ENCODE data around the gene WDR88. TPM values are rescaled to one million over a fixed set of nuclear protein-coding genes. Genes with fewer than 3 reads are reported as not detected.

The WDR88 gene
- total and polyA plus RNA-seq, 8 donors: not detected

DNA sequence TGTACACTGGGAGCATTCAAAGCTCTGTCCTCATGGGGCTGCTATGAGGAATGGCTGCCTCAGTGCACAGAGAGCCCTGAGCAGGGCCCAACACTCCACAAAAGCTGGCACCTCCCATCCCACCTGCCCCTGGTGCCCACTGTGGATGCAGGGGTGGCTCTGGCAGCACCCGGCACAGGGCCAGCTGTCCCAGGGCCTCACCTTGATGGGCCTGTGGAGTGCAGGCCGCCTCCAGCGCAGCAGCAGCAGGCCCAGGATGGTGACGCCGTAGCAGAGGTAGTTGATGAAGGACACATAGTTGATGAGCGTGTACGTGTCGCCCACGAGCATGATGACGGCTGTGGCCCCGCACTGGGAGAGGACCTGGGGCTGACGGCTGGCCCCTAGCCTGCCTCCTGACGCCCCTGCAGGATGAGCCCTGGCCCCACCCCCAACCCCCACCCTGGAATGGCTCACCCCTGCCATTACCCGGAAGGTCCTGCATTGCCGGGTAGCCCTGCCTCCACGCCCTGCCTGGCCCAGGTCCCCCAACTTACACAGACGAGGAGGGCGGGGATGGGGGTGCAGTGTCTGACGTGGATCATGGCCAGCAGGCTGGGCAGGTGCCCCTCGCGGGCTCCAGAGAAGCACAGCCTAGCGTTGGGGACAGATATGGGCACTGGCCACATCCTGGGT is 78.5 kb downstream of the WDR88 start:
- TF ChIP-seq CTCF (IDR thresholded peaks at IDR 0.05): no peak
- H3K27me3 ChIP-seq: no peaks in the 10 kb centered on the region
- WGBS, 2 donors: 87 to 93% methylated on average over 22 of the region's 22 CpGs
- H3K9me3 ChIP-seq: no peaks in the 10 kb centered on the region
- intact Hi-C loops (cut with DNase I): no loop called here
- DNase-seq (peak in 3 of 6 donors; percentile 17 to 64 (median 41)), ATAC-seq (no peak), FAIRE-seq (no peak)
- no peak overlapping the region for H3K27ac ChIP-seq
- no peak overlapping the region for H3K4me3 ChIP-seq
- H3K4me1 ChIP-seq: no peaks in the 10 kb centered on the region
- H3K36me3 ChIP-seq: peaks cover 0 to 13% (median 0%) of the 10 kb centered on the region in 3 donors

DNA sequence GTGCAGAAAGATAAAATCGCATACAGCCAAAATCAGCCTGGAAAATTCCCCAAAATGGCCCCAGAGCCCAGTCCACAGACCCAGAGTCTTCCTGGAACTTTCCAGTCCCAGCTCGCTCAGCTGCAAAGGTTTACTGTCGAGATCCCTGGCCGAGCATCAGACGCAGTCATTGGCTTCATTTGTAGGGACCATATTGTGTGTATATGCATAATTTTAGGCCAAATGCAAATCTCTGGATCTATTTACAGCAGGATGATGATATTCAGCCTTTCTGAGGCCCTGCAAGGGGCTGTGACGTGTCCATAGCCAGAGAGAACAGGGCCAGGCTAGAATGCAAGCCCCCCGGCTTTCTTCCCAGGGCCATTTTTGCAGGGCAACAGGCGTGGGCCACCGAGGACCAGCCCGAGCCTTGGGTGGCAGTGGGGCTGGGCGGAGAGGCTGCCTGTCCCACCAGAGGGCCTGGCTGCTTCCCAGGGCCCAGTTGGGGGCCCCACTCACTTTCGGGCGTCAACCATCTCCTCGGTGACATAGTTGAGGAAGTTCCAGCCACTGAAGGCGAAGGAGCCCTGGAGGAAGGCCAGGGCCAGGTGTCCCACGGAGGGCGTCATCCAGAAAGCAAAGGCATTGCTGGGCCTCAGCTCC is 80.0 kb downstream of the WDR88 start:
- Histone ChIP-seq H3K4me3 (no peak overlapping the region), H3K4me1 (no peaks in the 10 kb centered on the region), H3K9me3 (no peaks in the 10 kb centered on the region), H3K27me3 (no peaks in the 10 kb centered on the region), H3K27ac (no peak overlapping the region), H3K36me3 (no peaks in the 10 kb centered on the region)
- peak in 1 of 6 donors; percentile 32 for DNase-seq
- FAIRE-seq: no peak
- intact Hi-C loops (cut with DNase I): no loop called here
- ATAC-seq: no peak
- 82 to 83% methylated on average over 17 of the region's 17 CpGs for WGBS, 2 donors
- no peak for TF ChIP-seq CTCF (IDR thresholded peaks at IDR 0.05)

GRCh38 chr19:33212436-33213172 is 80.7 kb downstream of the WDR88 start:
- FAIRE-seq (no peak), ATAC-seq (peak in 2 of 4 donors; percentile 64 to 82), DNase-seq (peak in 3 of 6 donors; percentile 21 to 62 (median 49))
- H3K27ac ChIP-seq: no peak overlapping the region
- no peaks in the 10 kb centered on the region for H3K9me3 ChIP-seq
- intact Hi-C loops (cut with DNase I): no loop called here
- no peaks in the 10 kb centered on the region for H3K36me3 ChIP-seq
- no peak overlapping the region for H3K4me3 ChIP-seq
- TF ChIP-seq CTCF (IDR thresholded peaks at IDR 0.05): no peak
- H3K4me1 ChIP-seq: no peaks in the 10 kb centered on the region
- 65 to 69% methylated on average over 30 of the region's 30 CpGs for WGBS, 2 donors
- no peaks in the 10 kb centered on the region for H3K27me3 ChIP-seq

DNA sequence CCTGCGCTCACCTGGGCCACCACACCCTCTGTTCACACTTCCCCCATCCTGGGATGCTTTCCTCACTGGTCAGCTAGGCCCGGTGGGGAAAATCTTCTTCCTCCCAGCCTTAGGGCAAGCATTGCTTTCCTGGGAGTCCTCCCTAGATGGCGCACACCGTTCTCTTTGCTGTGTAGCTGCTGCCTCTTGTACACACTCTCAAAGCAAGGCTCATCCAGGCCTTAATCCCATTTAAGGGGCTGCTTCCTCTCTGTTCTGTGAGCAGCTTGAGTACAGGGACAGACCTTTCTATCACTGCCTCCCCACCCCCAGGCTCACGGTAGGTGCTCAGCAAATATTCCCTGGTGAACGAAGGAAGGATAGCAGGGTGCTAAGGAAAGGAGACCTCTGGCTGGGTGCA is 82.7 kb downstream of the WDR88 start:
- no peak for TF ChIP-seq CTCF (IDR thresholded peaks at IDR 0.05)
- WGBS, 2 donors: 47 to 60% methylated on average over 6 of the region's 6 CpGs
- DNase-seq (peak in 1 of 6 donors; percentile 22), ATAC-seq (no peak), FAIRE-seq (no peak)
- no peak overlapping the region for H3K4me3 ChIP-seq
- intact Hi-C loops (cut with DNase I): no loop called here
- no peak overlapping the region for H3K27ac ChIP-seq
- no peaks in the 10 kb centered on the region for H3K9me3 ChIP-seq
- no peaks in the 10 kb centered on the region for H3K36me3 ChIP-seq
- no peaks in the 10 kb centered on the region for H3K4me1 ChIP-seq
- H3K27me3 ChIP-seq: no peaks in the 10 kb centered on the region

Data from pancreas (tissue), 10 donors.